Smooth muscle cell (in vitro differentiated cells): ENCODE results near the gene ZNF32. TPM values are rescaled to one million over a fixed set of nuclear protein-coding genes. Genes with fewer than 3 reads are reported as not detected.

ENCODE experiments used
- polyA plus RNA-seq: library from polyadenylated mRNA; unstranded; fragments of >200 nt; fragmentation: Nextera tagmentation; extraction: Ambion mirVana; gene quantifications from 2 replicates; pipeline ENCODE4 v1.2.1, GENCODE V29; 2016
- total RNA-seq: library from RNA; depleted of rRNA; stranded (reverse); fragments of >200 nt; gene quantifications from 2 replicates; pipeline ENCODE4 v1.2.3, GENCODE V29; 2014

Gene ZNF32
- total and polyA plus RNA-seq, 2 experiments from 2014 or later: 36.3 to 40.6 TPM

Other genes starting within 250 kb of the ZNF32 start
- gene HNRNPF, start 239.7 kb downstream of the ZNF32 start, total RNA-seq: 112 and 119 TPM in 2 replicates
- gene HNRNPF, start 239.7 kb downstream of the ZNF32 start, polyA plus RNA-seq: 71.9 and 83.9 TPM in 2 replicates
- gene ZNF487, start 211.8 kb downstream of the ZNF32 start, total RNA-seq: 6.4 and 9.6 TPM in 2 replicates
- gene ZNF487, start 211.8 kb downstream of the ZNF32 start, polyA plus RNA-seq: 4.6 and 5.1 TPM in 2 replicates
- 4.5 and 5.4 TPM in 2 replicates for gene ZNF239, start 74.3 kb downstream of the ZNF32 start, total RNA-seq
- gene ZNF239, start 74.3 kb downstream of the ZNF32 start, polyA plus RNA-seq: 1.9 and 2.6 TPM in 2 replicates
- gene ZNF485, start 42.4 kb downstream of the ZNF32 start, total RNA-seq: 1.4 and 2.9 TPM in 2 replicates
- gene ZNF485, start 42.4 kb downstream of the ZNF32 start, polyA plus RNA-seq: 1.8 and 2.9 TPM in 2 replicates